ENCODE results near the gene RNF123. TPM values are rescaled to one million over a fixed set of nuclear protein-coding genes. Genes with fewer than 3 reads are reported as not detected.

Gene RNF123
- total and polyA plus RNA-seq, 2 donors (not counting 3 experiments of a cell fraction or from before 2014, with no cell fraction given): 43.4 to 59.3 TPM

DNA sequence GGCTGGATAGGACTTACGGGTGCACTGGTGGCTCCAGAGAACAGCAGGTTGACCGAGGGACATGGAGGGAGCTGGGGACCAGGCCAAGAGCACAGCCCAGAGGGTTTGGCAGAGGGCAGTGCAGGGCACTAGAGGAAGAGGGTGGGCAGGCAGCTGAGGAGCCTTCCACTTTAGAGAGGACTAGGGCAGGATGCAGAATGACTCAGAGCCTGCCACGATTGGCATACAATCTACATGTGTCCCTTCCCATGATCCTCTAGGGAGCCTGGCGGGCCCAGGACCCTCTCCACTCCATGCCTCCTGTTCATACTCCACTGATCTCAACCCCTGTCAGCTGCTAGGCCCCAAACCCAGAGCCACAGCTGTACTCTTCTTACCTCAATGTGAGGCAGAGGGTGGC is 29.6 kb upstream of the RNF123 start:
- no peak for DNase-seq (ENCODE audit: low read depth, low spot score)
- intact Hi-C loops (cut with micrococcal nuclease): no loop called here
- FAIRE-seq: no peak
- no peaks in the 10 kb centered on the region for H4K20me1 ChIP-seq (replicated peaks; ENCODE audit: control insufficient read depth, extremely low read depth, insufficient read depth, low read length)
- ChIA-PET CTCF (interaction anchor here (1.3 to 2.2 kb wide), 2 partner anchors 12 to 120 kb away, joined by 4 to 7 read pairs; no protein-coding TSS in a partner anchor), POLR2A (no interaction called here)
- H3K9ac ChIP-seq (replicated peaks; ENCODE audit: extremely low read depth, insufficient read depth, low read length): no peak overlapping the region
- no peak overlapping the region for H3K27ac ChIP-seq (ENCODE audit: insufficient read depth, low read depth, low read length)
- H3K9me1 ChIP-seq (replicated peaks; ENCODE audit: control insufficient read depth, extremely low read depth, insufficient read depth, low read length): no peaks in the 10 kb centered on the region
- TF ChIP-seq POLR2A (IDR thresholded peaks at IDR 0.05; ENCODE audit: low read depth, low read length): no peak
- TF ChIP-seq GATA2 (IDR thresholded peaks at IDR 0.05; ENCODE audit: insufficient read depth, insufficient read length, low read depth, low read length): no peak
- no peak for TF ChIP-seq MYC (IDR thresholded peaks at IDR 0.05; ENCODE audit: low read depth, low read length)
- no peak overlapping the region for H3K4me3 ChIP-seq (replicated peaks in 1 of 3; ENCODE audit: insufficient read depth in 1 of 3, low read depth in 1 of 3, low read length in 3 of 3)
- no peaks in the 10 kb centered on the region for H3K79me2 ChIP-seq (ENCODE audit: control insufficient read depth, insufficient read depth, low read length)
- H3K9me3 ChIP-seq (replicated peaks; ENCODE audit: control insufficient read depth, insufficient read depth, low read length): no peaks in the 10 kb centered on the region
- H3K4me2 ChIP-seq (ENCODE audit: insufficient read depth, low read length): no peak overlapping the region
- H3K36me3 ChIP-seq (ENCODE audit: control insufficient read depth in 2 of 2, extremely low read depth in 1 of 2, insufficient read depth in 2 of 2, low read length in 2 of 2): no peaks in the 10 kb centered on the region
- dilution Hi-C loops (cut with MboI; ENCODE audit: extremely low pct_ligation_motif_present, low sequenced_read_pairs): no loop called here
- H3K4me1 ChIP-seq (ENCODE audit: control insufficient read depth, extremely low read depth, insufficient read depth, low read length): no peaks in the 10 kb centered on the region
- no TSS peak for BruUV-seq (replicated peaks)
- H2AFZ ChIP-seq (ENCODE audit: low read depth, low read length): no peak overlapping the region
- H3K27me3 ChIP-seq (ENCODE audit: control insufficient read depth in 2 of 2, insufficient read depth in 2 of 2, low read length in 2 of 2): peaks cover 0 to 2% of the 10 kb centered on the region in 2 experiments

DNA sequence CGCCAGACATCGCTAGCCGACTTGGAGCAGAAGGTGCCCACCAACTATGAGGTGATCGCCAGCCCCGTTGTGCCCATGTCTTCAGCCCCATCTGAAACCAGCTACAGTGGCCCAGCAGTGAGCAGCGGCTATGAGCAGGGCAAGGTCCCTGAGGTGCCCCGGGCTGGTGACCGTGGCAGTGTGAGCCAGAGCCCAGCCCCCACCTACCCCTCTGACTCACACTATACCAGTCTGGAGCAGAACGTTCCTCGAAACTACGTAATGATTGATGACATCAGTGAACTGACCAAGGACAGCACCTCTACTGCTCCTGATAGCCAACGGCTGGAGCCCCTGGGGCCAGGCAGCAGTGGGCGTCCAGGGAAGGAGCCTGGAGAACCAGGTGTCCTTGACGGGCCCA is 28.1 kb upstream of the RNF123 start:
- FAIRE-seq (no peak), DNase-seq (ENCODE audit: low read depth, low spot score) (no peak)
- ChIA-PET CTCF (interaction anchor here (2.2 kb wide), 1 partner anchor 122 kb away, joined by 7 read pairs; no protein-coding TSS in a partner anchor), POLR2A (no interaction called here)
- no peaks in the 10 kb centered on the region for H3K9me3 ChIP-seq (replicated peaks; ENCODE audit: control insufficient read depth, insufficient read depth, low read length)
- H3K4me2 ChIP-seq (ENCODE audit: insufficient read depth, low read length): no peak overlapping the region
- TF ChIP-seq POLR2A (IDR thresholded peaks at IDR 0.05; ENCODE audit: low read depth, low read length) (no peak), GATA2 (IDR thresholded peaks at IDR 0.05; ENCODE audit: insufficient read depth, insufficient read length, low read depth, low read length) (no peak), FOS (IDR thresholded peaks at IDR 0.05; ENCODE audit: borderline replicate concordance, insufficient read depth, low read length) (no peak), POLR2AphosphoS5 (IDR thresholded peaks at IDR 0.05; ENCODE audit: insufficient read depth, low read depth, low read length) (no peak), EZH2 (IDR thresholded peaks at IDR 0.05; ENCODE audit: borderline replicate concordance, low read depth, low read length, severe bottlenecking) (no peak), JUN (IDR thresholded peaks at IDR 0.05; ENCODE audit: borderline replicate concordance, insufficient read depth, insufficient read length, low read depth) (no peak), MYC (IDR thresholded peaks at IDR 0.05; ENCODE audit: low read depth, low read length) (no peak)
- TF ChIP-seq, protein P1, sequence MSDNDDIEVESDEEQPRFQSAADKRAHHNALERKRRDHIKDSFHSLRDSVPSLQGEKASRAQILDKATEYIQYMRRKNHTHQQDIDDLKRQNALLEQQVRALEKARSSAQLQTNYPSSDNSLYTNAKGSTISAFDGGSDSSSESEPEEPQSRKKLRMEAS (IDR thresholded peaks at IDR 0.05; ENCODE audit: insufficient read depth, insufficient read length): no peak
- TF ChIP-seq, protein P2, sequence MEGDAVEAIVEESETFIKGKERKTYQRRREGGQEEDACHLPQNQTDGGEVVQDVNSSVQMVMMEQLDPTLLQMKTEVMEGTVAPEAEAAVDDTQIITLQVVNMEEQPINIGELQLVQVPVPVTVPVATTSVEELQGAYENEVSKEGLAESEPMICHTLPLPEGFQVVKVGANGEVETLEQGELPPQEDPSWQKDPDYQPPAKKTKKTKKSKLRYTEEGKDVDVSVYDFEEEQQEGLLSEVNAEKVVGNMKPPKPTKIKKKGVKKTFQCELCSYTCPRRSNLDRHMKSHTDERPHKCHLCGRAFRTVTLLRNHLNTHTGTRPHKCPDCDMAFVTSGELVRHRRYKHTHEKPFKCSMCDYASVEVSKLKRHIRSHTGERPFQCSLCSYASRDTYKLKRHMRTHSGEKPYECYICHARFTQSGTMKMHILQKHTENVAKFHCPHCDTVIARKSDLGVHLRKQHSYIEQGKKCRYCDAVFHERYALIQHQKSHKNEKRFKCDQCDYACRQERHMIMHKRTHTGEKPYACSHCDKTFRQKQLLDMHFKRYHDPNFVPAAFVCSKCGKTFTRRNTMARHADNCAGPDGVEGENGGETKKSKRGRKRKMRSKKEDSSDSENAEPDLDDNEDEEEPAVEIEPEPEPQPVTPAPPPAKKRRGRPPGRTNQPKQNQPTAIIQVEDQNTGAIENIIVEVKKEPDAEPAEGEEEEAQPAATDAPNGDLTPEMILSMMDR (IDR thresholded peaks at IDR 0.05; ENCODE audit: extremely low read depth in 1 of 2, insufficient read depth in 1 of 2, low read depth in 1 of 2, low read length in 2 of 2): no peak
- no peak overlapping the region for H3K4me3 ChIP-seq (replicated peaks in 1 of 3; ENCODE audit: insufficient read depth in 1 of 3, low read depth in 1 of 3, low read length in 3 of 3)
- H4K20me1 ChIP-seq (replicated peaks; ENCODE audit: control insufficient read depth, extremely low read depth, insufficient read depth, low read length): no peaks in the 10 kb centered on the region
- intact Hi-C loops (cut with micrococcal nuclease): no loop called here
- H3K36me3 ChIP-seq (ENCODE audit: control insufficient read depth in 2 of 2, extremely low read depth in 1 of 2, insufficient read depth in 2 of 2, low read length in 2 of 2): no peaks in the 10 kb centered on the region
- no peaks in the 10 kb centered on the region for H3K79me2 ChIP-seq (ENCODE audit: control insufficient read depth, insufficient read depth, low read length)
- peaks cover 0 to 2% of the 10 kb centered on the region in 2 experiments for H3K27me3 ChIP-seq (ENCODE audit: control insufficient read depth in 2 of 2, insufficient read depth in 2 of 2, low read length in 2 of 2)
- H2AFZ ChIP-seq (ENCODE audit: low read depth, low read length): no peak overlapping the region
- BruUV-seq (replicated peaks): no TSS peak
- H3K9me1 ChIP-seq (replicated peaks; ENCODE audit: control insufficient read depth, extremely low read depth, insufficient read depth, low read length): no peaks in the 10 kb centered on the region
- H3K27ac ChIP-seq (ENCODE audit: insufficient read depth, low read depth, low read length): no peak overlapping the region
- dilution Hi-C loops (cut with MboI; ENCODE audit: extremely low pct_ligation_motif_present, low sequenced_read_pairs): no loop called here
- H3K9ac ChIP-seq (replicated peaks; ENCODE audit: extremely low read depth, insufficient read depth, low read length): no peak overlapping the region
- no peaks in the 10 kb centered on the region for H3K4me1 ChIP-seq (ENCODE audit: control insufficient read depth, extremely low read depth, insufficient read depth, low read length)
